Measurements from ENCODE around the gene MRPL24.
"Not testable (repeated sequence)": the region's sequence is repeated elsewhere in the genome, so short reads cannot be mapped to it uniquely, and the experiment has no call there.

Gene MRPL24

DNA sequence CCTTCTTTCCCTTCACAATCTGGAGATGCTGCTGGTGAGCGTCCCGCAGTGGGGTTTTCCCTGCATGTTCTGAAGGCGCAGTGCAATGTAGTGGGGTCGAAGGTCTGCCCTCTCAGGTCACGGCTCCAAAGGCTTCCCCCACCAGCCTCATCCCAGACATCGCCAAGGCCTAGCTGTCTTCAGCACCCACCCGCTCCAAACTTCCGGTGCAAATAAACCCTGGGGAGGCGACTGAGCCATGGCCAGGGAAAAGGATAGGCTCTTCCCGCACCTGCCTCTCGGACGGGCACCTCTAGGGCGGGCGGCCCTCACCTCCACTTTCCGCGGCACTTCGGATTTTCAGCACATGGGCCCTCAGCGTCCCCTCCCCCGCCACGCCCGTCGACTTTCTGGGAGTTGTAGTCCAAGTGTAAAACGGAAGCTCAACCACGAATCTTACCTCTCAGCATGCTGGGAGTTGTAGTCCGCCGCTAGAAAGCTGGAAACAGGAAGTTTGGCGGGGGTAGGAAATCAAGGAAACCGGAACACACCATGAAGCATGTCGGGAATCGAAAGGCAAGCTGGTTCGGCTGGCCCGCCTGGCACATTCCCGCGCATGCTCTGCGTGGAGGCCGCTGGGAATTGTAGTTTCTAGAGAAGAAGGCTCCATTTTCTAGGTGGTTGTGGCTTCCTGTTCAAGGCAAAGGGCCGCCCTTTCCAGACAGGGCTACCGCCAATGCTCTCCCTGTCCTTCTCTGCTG is at the start of gene MRPL24:
Gene MRPL24, minus strand, starts transcription at position 348 of the 740 bp plus-strand sequence. CDS start 2,384 bp downstream, outside the sequence.
- DNase-seq (ENCODE audit: low read depth in 2 of 2), result peak; percentile 95 to 96

DNA sequence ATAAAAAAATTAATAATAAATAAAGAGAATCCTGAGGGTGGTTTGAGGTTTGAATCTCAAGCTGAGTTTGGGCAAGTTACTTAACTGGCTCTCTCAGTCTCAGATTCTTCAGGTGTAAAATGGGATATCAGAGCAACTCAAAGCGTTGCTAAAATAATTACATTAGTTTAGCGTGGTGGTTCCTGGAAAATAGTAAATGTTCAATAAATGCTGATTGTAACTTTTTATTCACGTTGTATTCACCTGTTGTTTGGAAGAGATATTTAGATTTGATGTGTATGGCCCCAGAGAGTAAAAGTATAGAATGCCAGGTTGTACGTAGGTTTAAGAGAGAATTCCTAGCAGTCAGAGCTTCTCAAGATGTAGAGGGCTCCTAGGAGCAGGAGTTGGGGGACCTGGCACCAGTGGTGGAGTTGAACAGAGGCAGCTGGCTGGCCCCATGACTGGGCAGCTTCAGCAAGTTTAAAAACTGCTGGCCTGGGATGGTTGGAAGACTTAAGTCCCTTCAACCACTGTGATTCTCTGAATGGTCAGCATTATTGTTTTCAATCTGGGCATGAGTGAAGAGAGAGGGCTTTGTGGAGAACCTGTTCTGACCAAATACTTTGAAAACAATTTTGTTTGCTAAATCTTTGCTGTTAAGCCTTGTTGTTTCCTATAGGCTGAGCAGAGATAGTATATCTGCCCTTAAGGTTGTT is 48.9 kb upstream of the MRPL24 start:
- no peak for DNase-seq (ENCODE audit: low read depth in 2 of 2)

DNA sequence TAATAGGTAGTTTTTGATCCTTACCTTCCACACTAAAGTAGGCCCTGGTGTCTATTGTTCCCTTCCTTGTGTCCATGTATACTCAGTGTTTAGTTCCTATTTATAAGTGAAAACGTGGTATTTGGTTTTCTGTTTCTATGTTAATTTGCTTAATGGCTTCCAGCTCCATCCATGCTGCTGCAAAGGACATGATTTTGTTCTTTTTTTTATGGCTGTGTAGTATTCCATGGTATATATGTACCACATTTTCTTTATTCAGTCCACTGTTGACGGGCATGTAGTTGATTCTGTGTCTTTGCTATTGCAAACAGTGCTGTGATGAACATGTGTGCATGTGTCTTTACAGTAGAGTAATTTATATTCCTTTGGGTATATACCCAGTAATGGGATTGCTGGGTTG is 47.2 kb upstream of the MRPL24 start:
- no peak for DNase-seq (ENCODE audit: low read depth in 2 of 2)

DNA sequence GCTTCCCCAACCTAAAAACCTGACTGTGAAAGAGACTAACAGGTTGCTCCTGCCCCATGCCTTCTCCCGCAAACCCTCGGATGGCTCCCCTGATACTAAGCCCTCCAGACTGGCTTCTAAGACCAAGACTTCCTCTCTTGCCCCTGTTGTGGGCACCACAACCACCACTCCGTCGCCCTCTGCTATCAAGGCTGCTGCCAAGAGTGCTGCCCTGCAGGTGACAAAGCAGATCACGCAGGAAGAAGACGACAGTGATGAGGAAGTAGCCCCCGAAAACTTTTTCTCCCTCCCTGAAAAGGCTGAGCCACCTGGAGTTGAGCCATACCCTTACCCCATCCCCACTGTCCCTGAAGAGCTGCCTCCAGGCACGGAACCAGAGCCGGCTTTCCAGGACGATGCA is 45.8 kb upstream of the MRPL24 start:
- DNase-seq (ENCODE audit: low read depth in 2 of 2), result no peak

DNA sequence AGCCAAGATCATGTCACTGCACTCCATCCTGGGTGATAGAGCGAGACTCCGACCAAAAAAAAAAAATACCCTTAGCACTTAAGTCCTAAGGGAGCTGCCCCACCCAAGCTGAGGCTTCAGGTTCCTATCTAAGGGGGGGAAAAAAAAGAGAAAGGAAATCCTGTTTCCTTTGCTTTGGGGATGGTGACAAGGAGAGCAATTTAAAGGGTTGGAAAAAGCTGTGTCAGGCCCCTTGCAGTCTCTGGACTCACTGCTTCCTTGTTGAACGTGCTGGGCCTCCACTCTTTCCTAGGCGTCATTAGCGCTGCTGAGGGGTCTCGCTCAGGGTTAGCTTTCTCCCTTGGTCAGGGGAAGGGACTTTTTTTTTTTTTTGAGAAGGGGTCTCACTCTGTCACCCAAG is 44.6 kb upstream of the MRPL24 start:
- DNase-seq (ENCODE audit: low read depth in 2 of 2), result no peak

DNA sequence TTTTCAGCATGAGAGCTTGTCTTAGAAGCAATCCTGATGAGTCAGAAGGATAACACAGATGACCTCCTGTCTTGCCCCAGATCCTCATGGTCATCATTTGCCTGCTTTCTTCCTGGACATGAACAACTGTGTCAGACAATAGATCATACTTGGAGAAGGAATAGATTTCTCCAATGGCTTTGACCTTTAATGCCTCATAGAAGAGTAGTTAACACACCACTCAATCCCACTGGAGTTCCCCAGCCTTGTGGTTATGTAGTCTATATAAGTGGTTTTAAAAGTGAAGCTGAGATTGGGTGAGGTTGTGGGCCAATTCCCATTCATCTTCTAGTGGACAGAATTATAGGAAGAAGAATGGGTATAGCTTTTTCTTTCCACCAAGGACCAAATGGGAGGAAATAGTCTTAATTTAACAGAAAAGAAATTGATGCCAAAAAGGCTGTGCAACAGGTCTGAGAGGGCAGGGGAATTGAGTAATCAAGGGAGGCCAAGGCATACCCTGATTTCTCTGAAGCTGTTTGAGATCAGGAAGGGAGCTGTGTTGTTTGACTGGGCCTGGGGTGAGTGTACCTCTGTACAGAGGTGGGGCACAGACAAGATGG is 40.8 kb upstream of the MRPL24 start:
- no peak for DNase-seq (ENCODE audit: low read depth in 2 of 2)

DNA sequence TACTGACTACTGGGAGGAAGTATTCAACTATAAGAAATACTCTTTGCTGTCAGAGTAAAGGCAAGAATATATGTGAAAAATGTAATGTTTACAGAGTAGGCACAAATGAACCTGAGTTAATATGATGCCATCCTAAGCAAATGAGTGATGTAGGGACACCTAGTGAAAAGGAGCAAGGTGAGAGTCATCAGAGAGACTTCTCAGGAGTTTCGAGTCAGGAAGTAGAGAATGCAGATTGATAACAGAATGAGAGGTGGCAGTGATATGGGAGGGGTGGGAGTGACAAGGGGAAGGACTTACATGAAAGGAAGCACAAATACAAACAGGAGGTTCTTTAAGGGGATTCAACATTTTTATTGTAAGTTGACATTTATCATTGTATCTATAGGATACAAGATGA is 36.7 kb upstream of the MRPL24 start:
- no peak for DNase-seq (ENCODE audit: low read depth in 2 of 2)

DNA sequence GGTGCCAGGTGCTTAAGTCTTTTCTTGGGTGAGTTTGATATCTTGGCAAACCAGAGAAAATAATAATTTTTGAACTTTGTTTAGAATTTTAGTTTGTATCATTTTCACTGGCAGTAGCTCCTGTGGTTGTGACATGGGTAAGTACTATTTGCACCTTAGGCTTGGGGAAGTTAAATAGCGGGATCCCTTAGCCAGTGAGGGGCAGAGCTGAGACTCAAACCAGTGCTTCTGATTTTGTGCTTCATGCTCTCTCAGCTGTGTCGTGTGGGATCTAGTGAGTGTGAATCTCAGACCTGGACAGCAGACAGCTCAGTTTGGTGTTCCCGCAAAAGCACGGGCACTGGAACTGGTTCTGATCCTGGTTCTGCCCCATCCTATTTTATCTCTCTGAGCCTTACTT is 36.1 kb upstream of the MRPL24 start:
- DNase-seq (ENCODE audit: low read depth in 2 of 2), result no peak

DNA sequence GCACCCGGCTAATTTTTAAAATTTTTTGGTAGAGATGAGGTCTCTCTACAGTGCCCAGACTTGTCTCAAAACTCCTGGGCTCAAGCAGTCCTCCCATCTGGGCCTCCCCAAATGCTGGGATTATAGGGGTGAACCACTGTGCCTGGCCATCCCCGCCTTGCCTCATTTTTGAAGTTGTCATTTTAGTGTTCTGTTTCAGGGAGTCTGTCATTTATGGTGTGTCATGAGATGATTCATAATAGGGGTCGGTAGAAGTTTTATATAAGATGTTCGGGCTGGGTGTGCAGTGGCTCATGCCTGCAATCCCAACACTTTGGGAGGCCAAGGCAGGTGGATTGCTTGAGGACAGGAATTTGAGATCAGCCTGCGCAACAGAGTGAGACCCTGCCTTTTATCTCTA is 34.9 kb upstream of the MRPL24 start:
- no peak for DNase-seq (ENCODE audit: low read depth in 2 of 2)

DNA sequence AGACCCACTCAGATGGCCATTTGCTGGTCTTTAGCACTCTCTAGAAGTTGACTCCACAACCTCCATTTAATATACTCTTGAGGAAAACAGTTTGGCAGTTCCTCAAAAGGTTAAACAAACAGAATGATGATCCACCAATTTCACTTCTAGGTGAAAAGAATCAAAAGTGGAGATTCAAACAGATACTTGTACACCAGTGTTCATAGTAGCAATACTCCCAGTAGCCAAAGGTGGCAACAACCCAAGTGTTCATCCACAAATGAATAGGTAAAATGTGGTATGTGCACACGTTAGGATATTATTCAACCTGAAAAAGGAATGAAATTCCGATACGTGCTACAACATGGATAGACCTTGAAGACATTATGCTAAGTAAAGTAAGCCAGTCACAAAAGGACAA is 32.7 kb upstream of the MRPL24 start:
- no peak for DNase-seq (ENCODE audit: low read depth in 2 of 2)

DNA sequence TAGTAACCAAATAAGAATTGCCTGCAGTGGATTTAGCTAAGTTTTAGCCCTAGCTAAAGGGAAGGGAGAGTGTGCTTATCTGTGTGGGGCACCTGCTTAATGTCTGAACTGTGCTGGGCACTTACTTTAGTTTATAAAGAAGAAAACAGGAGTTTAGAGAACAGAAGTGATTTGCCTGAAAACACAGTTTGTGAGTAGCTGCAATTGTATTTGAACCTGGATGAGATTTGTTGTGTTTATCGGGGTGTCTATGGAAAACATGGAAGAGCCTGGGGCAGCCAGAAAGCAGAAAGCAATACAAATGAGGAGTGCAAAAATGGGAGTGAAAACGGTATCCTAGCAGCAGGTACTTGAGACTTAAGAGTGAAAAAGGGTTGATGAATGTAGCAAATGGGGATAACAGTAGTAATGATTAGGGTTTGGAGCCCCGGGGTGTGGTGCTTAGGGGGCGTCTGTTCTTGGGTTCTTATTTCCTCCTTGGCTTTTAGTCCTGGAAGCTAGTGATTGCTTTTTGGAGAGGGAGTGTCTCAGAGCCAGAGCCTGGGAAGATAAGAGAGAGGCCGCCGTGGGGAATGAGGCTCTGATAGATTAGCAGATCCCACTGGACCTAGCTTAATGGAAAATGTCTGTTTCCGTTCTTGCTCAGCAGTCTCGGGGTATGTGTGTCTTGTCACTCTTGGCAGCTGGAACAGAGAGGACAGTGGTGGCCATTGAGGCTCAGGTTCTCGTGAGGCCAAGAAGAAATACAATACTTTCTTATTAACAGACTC is 32.0 kb upstream of the MRPL24 start:
- no peak for DNase-seq (ENCODE audit: low read depth in 2 of 2)

DNA sequence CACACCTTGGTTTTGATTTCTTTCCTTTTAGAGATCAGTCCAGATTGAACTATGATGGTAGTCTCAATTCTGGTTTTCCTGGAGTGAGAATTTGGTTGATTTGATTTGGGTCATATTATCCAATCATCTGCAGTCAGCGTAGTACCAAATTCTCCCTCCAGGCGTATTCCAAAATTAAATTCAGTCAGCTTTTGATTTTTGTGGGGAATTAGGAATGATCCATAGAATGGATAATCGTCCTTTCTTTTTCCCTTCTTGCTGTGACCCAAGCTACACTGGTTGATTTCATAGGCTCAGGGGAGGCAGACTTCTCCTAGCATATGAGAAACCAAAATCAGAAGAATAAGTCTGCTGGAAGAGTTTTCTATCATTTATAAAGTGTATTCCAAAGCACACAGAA is 31.3 kb upstream of the MRPL24 start:
- no peak for DNase-seq (ENCODE audit: low read depth in 2 of 2)

DNA sequence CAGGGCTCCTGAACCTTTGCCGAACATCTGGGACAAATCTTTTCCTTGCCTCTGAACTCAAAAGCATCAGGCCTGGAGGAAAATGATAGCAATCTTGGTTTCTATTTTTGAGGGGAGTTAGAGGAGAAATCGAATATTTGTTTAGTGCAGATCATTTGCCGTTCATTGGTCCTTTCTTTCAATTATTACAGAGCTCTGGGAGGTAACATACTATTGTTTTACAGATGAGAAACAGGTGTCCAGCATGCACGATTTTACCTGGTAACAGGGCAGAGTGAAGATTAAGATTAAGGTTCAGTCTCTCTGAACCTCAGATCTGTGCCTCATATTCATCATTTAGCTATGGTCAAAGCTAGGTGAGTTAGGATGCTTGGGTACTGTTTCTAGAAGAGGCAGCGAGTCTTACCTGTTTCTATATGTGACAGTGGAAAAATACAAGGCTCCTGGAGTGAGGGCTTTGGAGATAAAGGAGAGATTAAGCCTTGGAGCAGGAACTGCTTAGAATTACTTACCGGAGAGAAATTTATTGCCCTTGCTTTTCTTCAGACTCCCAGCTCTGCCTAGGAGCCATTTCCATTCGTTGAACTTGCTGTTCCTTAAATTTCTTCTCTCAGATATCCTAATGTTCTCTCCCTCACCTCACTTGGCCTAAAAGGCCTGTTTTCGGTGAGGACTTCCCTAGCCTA is 27.9 kb upstream of the MRPL24 start:
- DNase-seq (ENCODE audit: low read depth in 2 of 2), result no peak

DNA sequence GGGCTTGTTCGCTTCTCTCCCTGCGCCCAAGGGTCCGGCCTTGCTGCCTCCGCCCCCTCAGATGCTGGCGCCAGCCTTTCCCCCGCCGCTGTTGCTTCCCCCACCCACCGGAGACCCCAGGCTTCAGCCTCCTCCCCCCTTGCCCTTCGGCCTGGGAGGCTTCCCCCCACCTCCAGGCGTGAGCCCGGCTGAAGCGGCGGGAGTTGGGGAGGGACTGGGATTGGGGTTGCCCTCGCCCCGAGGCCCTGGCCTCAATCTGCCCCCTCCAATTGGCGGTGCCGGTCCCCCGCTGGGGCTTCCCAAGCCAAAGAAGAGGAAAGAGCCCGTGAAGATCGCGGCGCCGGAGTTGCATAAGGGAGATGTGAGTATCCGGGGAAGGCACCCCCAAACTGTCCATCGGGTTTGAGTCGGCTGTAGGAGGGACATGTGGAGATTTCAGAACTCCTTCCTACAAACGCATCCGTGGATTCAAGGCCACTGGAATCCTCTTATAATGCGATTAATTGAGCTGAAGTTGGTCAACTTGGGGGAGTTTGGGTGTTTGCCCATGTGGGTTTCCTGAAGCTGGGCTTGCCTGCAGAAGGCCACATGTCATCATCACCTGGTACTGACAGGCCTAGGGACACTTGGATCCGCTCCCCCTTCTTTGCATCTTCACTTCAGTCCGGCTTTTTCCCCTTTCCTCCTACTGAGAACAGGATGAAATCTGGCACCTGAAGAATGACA is 27.2 kb upstream of the MRPL24 start:
- no peak for DNase-seq (ENCODE audit: low read depth in 2 of 2)

DNA sequence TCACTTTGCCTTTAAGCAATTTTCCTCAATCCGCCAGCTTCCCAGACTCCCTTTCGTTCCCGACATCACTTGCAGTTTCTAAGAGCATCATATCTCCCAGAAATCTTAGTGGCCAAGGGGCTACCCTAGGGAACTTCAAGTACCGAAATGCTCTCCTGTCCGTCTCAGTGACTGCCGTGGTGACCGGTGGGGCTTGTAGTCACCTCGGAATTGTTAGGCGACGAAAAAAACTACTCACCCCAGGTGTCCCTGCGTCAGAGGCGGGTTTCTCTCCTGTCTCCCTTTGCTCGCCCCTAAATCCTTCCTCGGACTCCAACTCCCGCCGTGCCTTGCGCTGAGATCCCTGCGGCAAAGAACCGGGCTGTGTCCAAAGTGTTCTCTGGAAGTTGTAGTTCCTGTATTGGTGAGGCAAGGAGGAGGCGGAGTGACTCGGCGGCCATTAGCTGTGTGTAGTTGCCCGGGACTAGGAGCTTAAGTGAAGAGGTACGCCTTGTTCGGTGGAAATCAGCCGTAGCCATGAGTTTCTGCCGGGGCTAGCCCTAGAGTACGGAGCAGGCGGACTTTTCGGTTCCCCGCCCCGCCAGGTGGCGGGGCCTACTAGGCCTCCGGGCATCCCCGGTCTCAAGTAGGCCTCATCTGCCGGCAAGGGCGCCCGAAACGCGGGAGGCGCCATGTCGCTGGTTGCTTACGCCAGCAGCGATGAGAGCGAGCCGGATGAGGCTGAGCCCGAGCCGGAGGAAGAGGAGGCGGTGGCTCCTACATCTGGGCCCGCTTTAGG is 26.4 kb upstream of the MRPL24 start, which contains the start of gene PRCC:
Gene PRCC, plus strand, starts transcription at position 435 of the 778 bp plus-strand sequence. Its CDS starts 237 bp downstream, at position 672.
- DNase-seq (ENCODE audit: low read depth in 2 of 2), result peak; percentile 96

DNA sequence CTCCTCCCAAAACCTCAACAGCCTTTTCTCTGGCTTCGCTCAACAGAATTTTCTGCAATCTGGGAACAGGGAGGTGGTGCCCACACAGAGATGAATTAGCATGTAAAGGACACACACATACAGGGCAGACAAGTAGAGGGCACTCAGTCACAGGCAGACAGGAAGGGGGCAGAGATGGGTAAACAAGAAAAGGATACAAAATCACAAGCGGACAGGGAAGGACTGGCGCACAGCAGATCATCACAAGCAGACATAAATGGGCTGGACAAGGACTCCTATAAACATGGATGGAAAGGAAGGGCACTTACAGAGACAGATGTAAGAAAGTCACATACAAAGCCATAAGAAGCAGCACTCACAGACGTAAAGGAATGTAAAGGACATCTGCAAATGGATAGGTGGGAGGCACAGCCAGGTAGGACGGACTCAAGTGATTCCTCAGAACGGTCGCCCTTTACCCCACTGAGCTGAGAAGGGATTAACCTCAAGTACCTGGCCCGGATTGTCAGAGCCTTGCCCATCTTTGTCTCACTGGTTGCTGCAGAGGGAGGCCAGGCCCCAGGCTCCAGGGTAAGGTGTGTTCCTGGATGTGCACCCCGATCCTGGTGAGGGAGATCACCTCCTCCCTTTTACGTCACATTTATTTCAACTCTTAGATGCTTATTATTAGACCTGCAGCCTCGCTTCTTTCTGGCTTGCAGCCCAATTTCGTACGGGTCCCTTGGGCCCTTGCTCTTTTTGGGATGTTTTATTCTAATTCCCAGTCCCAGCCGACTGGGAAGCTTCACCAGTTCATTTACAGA is 25.6 kb upstream of the MRPL24 start:
- no peak for DNase-seq (ENCODE audit: low read depth in 2 of 2)

DNA sequence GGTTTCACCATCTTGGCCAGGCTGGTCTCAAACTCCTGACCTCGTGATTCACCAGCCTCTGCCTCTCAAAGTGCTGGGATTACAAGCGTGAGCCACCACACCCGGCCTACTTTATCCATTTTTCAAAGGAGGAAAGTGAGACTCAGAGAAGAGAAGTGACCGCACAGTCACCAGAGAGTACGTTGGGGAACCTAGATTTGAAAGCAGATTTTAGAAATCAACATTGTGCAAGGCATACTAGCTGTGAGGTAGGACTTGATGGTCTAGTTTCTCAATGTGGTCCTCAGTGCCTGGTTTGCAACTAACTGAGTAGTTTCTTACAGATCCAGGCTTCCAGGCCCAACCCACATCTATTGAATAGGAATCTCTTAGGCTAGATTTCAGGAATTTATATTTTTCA is 24.8 kb upstream of the MRPL24 start:
- no peak for DNase-seq (ENCODE audit: low read depth in 2 of 2)

DNA sequence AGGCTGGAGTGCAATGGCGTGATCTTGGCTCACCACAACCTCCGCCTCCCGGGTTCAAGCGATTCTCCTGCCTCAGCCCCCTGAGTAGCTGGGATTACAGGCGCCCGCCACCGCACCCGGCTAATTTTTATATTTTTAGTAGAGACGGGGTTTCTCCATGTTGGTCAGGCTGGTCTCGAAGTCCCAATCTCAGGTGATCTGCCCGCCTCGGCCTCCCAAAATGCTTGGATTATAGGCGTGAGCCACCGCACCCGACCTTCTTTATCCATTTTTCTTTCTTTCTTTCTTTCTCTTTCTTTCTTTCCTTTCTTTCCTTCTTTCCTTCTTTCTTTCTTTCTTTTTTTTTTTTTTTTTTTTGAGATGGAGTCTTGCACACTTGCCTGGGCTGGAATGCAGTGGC is 24.2 kb upstream of the MRPL24 start:
- DNase-seq (ENCODE audit: low read depth in 2 of 2), result not testable (repeated sequence)

DNA sequence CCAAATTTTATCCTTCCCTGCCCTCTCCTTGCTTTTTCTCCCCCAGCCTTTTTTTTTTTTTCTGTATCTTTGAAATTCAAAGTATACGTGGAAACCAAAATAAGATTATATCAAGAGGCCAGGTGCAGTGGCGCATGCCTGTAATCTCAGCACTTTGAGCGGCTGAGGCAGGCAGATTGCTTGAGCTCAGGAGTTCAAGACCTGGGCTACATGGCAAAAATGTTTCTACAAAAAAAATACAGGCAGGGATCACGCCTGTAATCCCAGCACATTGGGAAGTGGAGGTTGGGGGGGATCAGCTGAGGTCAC is 19.9 kb upstream of the MRPL24 start:
- DNase-seq (ENCODE audit: low read depth in 2 of 2), result no peak

All from stimulated activated CD4-positive, alpha-beta T cell treated with anti-CD3 and anti-CD28 coated beads, Interleukin-15, amount 100 ng/mL, for 48 hours (primary cell).